Measurements from ENCODE around the gene SLC9A3.
A peak's percentile ranks its signal among the peaks of the same experiment; 100 is the strongest.

Gene SLC9A3

GRCh38 chr5:423233-423565 lies 101.0 kb downstream of the SLC9A3 start:
- DNase-seq (ENCODE audit: insufficient read length, low spot score) (no peak), FAIRE-seq (no peak)

- no peak for DNase-seq (ENCODE audit: insufficient read length, low spot score)
- FAIRE-seq: no peak
Measured at GRCh38 chr5:422323-423232, 101.7 kb downstream of the SLC9A3 start.

- DNase-seq (ENCODE audit: insufficient read length, low spot score): no peak
- FAIRE-seq: no peak
Measured at GRCh38 chr5:421901-422300, 102.3 kb downstream of the SLC9A3 start.

GRCh38 chr5:421287-421880 lies 102.9 kb downstream of the SLC9A3 start:
- DNase-seq (ENCODE audit: insufficient read length, low spot score): no peak
- no peak for FAIRE-seq

DNA sequence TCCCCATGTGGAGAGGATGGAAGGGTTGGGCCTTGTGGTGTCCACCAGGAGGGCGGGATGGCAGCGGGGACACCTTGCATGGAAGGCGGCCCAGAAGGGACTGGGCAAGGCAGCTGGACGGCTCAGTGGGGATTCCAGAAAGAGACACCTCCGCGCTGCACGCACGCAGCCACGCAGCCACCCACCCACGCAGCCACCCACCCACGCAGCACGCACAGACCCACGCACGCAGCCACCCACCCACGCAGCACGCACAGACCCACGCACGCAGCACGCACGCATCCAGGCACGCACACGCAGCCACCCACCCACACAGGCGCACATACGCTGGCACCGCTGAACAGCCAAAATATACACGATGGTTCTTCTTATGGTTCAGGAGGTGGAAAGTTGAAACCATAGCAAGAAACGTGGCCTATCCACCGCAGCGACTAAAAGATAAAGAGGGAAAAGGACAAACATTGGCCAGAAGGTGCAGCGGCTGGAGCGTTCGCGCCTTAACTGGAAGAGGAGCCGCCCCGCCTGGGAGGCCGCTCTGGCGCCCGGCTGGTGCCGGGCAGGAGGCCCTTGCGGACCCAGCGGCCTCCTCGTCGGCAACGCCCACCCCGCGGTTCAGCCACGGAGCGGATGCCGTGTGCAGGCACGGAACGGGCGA lies 103.5 kb downstream of the SLC9A3 start:
- no peak for DNase-seq (ENCODE audit: insufficient read length, low spot score)
- FAIRE-seq: peak; percentile 55

Measured in HTR-8/SVneo (cell line).